Cardiac muscle cell (in vitro differentiated cells and primary cell): ENCODE measurements around the gene MRPS18A. TPM values are rescaled to one million over a fixed set of nuclear protein-coding genes. Genes with fewer than 3 reads are reported as not detected.

Experiments used
- DNase-seq, 2 donors: peaks; one replicate each; pipeline versions ENCODE4 v3.0.0 to v3.0.0-alpha.2; 2010 to 2017; ENCODE audit warnings: low read depth in 1 of 2, low spot score in 1 of 2
- H3K27ac ChIP-seq: fragments of 200-600 bp; sonication (generic); 2 replicates; pipeline ENCODE4 v1.5.1; 2016
- H3K27me3 ChIP-seq: fragments of 200-600 bp; sonication (generic); 2 replicates; pipeline ENCODE4 v1.6.0; 2016; ENCODE audit warnings: control low read depth
- H3K36me3 ChIP-seq: fragments of 200-600 bp; sonication (generic); 2 replicates; pipeline ENCODE4 v1.5.1; 2016; ENCODE audit warnings: control low read depth
- H3K4me1 ChIP-seq: fragments of 200-600 bp; sonication (generic); 2 replicates; pipeline ENCODE4 v1.8.1; 2017; ENCODE audit warnings: low read depth, mild to moderate bottlenecking, mixed run types
- H3K4me3 ChIP-seq: fragments of 200-600 bp; sonication (generic); 2 replicates; pipeline ENCODE4 v1.5.1; 2016; ENCODE audit warnings: mild to moderate bottlenecking
- H3K9me3 ChIP-seq: fragments of 200-600 bp; sonication (generic); 2 replicates; pipeline ENCODE4 v1.5.1; 2017; ENCODE audit warnings: low read depth, mild to moderate bottlenecking, control low read depth
- CTCF ChIP-seq: IDR thresholded peaks from 2 replicates; pipeline ENCODE4 v1.5.1; 2012; ENCODE audit warnings: low read depth, mild to moderate bottlenecking, low read length
- polyA plus RNA-seq: library from polyadenylated mRNA; unstranded; fragments of >200 nt; fragmentation: Nextera tagmentation; extraction: Ambion mirVana; gene quantifications from 2 replicates; pipeline ENCODE4 v1.2.1, GENCODE V29; 2016
- total RNA-seq: library from RNA; depleted of rRNA; stranded (reverse); fragments of >200 nt; gene quantifications from 2 replicates; pipeline ENCODE4 v1.2.3, GENCODE V29; 2016

MRPS18A gene
- total and polyA plus RNA-seq, 2 experiments from 2014 or later = 65.9 to 87.0 TPM

GRCh38 chr6:43733471-43734293 is 46.1 kb upstream of the MRPS18A start:
- DNase-seq = no peak

GRCh38 chr6:43730634-43731033 is 43.0 kb upstream of the MRPS18A start:
- Histone ChIP-seq H3K27ac (no peak overlapping the region), H3K27me3 (no peaks in the 10 kb centered on the region), H3K9me3 (no peaks in the 10 kb centered on the region), H3K36me3 (no peaks in the 10 kb centered on the region), H3K4me3 (no peak overlapping the region), H3K4me1 (peaks cover 1% of the 10 kb centered on the region)
- TF ChIP-seq CTCF = no peak
- DNase-seq = no peak

More at GRCh38 chr6:43733471-43734293, 46.1 kb upstream of the MRPS18A start:
- H3K27ac ChIP-seq = no peak overlapping the region
- H3K36me3 ChIP-seq = no peaks in the 10 kb centered on the region
- no peak overlapping the region for H3K4me3 ChIP-seq
- no peaks in the 10 kb centered on the region for H3K4me1 ChIP-seq
- no peak for TF ChIP-seq CTCF
- no peaks in the 10 kb centered on the region for H3K27me3 ChIP-seq
- H3K9me3 ChIP-seq = no peaks in the 10 kb centered on the region

- no peak for DNase-seq
- no peak for TF ChIP-seq CTCF
- H3K36me3 ChIP-seq = no peaks in the 10 kb centered on the region
- no peaks in the 10 kb centered on the region for H3K27me3 ChIP-seq
- peaks cover 2% of the 10 kb centered on the region for H3K4me1 ChIP-seq
- no peak overlapping the region for H3K4me3 ChIP-seq
- H3K9me3 ChIP-seq = no peaks in the 10 kb centered on the region
- no peak overlapping the region for H3K27ac ChIP-seq
Observed at GRCh38 chr6:43729537-43729936, 41.9 kb upstream of the MRPS18A start.

- no peak for DNase-seq
- TF ChIP-seq CTCF = no peak
- H3K36me3 ChIP-seq = no peaks in the 10 kb centered on the region
- peaks cover 2% of the 10 kb centered on the region for H3K4me1 ChIP-seq
- H3K4me3 ChIP-seq = no peak overlapping the region
- no peaks in the 10 kb centered on the region for H3K9me3 ChIP-seq
- no peak overlapping the region for H3K27ac ChIP-seq
- H3K27me3 ChIP-seq = no peaks in the 10 kb centered on the region
Observed at GRCh38 chr6:43728586-43728985, 41.0 kb upstream of the MRPS18A start.

GRCh38 chr6:43727634-43728033 is 40.0 kb upstream of the MRPS18A start:
- Histone ChIP-seq H3K27ac (no peak overlapping the region), H3K27me3 (no peaks in the 10 kb centered on the region), H3K4me1 (peaks cover 2% of the 10 kb centered on the region), H3K36me3 (no peaks in the 10 kb centered on the region), H3K9me3 (no peaks in the 10 kb centered on the region), H3K4me3 (no peak overlapping the region)
- no peak for TF ChIP-seq CTCF
- no peak for DNase-seq
